Fibroblast of the aortic adventitia (primary cell): Measurements from ENCODE around the gene TUBGCP3. TPM values are rescaled to one million over a fixed set of nuclear protein-coding genes. Genes with fewer than 3 reads are reported as not detected.

Experiments
- DNase-seq: peaks from one replicate; pipeline ENCODE4 v3.0.0-alpha.2; 2010; ENCODE audit warnings: low read depth
- H3K4me3 ChIP-seq: 2 replicates; pipeline ENCODE4 v1.5.1; 2011; ENCODE audit warnings: low read depth, mild to moderate bottlenecking, control low read depth, low read length, moderate library complexity
- CTCF ChIP-seq: IDR thresholded peaks from 2 replicates; pipeline ENCODE4 v1.5.1; 2011; ENCODE audit warnings: mild to moderate bottlenecking, low read length, control low read depth, inconsistent platforms; ENCODE audit not compliant: insufficient read depth
- total RNA-seq: library from RNA; depleted of rRNA; stranded (reverse); fragments of >200 nt; gene quantifications from 2 replicates; pipeline ENCODE4 v1.2.3, GENCODE V29; 2012; ENCODE audit warnings: low replicate concordance

TUBGCP3 gene
- total RNA-seq, 1 donor: 26.8 TPM

DNA sequence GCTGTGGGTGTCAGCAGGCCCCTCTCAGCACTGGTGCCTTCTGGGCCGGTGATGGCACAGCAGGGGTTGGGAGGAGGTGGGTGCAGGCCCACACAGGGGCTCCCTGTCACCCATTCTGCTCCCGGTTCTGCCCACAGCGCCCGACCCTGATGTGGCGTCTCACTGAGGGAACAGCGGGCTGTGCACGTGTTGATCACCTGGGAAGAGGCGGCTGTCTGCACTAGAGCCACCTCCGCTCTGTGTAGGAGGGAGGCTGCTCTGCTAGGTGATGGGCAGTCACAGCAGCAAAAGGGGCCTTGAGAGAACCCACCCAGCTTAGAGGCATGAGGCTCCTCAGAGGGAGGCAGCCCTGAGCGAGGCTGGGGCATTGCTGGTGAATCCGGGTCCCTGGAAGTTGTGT lies 39.2 kb upstream of the TUBGCP3 start:
- no peak for DNase-seq
- no peak for TF ChIP-seq CTCF
- no peak overlapping the region for H3K4me3 ChIP-seq

- no peak for DNase-seq
- TF ChIP-seq CTCF: no peak
- no peak overlapping the region for H3K4me3 ChIP-seq
Measured at GRCh38 chr13:112626761-112627160, 38.8 kb upstream of the TUBGCP3 start.

DNA sequence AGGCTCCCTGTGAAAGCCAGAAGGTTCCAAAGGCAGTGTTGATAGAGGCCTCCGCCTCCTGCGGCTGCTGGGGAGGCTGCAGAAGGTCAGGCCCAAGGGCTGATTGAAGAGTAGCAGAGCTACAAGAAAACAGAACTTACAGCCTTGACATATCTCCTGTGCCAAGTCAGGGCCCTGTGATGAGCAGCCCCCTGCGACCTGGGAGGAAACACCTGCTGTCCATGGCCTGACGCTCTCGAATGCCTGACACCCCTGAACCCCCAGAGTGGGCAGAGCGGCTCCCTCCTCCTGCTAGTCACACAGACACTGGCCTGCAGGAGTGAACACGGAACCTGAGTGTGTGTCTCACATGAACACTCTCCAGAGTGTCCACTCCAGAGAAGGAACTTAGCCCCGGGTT lies 38.2 kb upstream of the TUBGCP3 start:
- DNase-seq: no peak
- H3K4me3 ChIP-seq: no peak overlapping the region
- TF ChIP-seq CTCF: no peak

GRCh38 chr13:112625698-112626097 lies 37.7 kb upstream of the TUBGCP3 start:
- H3K4me3 ChIP-seq: no peak overlapping the region
- DNase-seq: no peak
- TF ChIP-seq CTCF: no peak

DNA sequence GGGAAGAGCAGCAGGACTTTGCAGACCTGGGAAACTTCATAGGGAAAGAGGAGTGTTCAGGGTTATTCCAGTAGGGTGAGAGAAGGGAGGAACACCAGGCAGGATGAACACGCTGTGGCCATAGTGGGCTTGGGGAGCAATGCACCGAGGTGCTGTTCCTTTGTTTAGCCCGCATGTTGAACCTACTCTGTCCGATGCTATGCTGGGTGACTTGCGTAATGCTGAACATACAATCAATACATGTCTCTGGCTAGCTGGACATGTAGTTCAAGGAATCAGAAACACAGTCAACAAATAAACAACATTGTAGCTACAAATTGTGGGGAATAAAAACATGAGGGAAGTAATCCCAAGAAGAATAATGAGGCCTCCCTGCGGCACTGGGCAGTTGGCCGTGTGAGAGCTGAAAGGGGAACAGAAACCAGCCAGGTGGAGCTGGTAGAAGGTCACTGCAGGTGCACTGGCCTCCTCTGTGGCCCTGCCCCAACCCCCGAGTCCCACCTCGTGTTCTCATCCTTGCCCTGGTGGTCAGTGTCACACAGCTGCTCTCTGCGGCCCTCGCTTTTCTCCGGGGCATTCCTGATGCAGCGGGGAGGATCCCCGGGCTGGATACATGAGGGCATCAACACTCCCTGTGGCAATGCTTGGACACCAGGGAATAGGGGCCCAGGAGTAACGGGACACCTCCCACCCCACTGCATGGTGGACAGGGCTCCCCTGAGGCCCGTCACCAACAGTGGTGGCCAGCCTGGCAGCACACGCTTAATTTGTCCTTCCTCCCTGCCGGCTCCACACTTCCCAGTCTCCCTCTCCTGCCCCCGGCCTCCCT lies 36.9 kb upstream of the TUBGCP3 start:
- no peak for TF ChIP-seq CTCF
- H3K4me3 ChIP-seq: no peak overlapping the region
- no peak for DNase-seq

DNA sequence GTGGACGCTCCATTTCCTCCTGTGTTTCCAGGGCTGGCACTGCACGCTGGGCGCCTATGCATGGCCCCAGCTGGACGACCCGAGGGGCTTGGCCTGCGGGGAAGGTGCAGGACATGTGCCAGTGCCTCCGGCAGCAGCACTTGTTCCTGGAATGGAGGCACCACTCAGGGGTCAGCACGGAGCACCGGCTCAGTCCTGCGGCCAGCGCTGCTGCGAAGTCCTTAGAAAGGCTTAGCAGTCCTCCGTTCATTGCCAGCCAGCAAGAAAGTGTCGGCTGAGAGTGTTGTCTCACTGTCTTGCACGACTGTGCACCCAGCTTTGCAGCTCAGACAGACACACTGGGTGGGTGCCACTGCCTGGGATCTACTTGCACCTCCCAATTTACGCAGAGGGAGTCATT lies 36.1 kb upstream of the TUBGCP3 start:
- no peak for TF ChIP-seq CTCF
- H3K4me3 ChIP-seq: no peak overlapping the region
- no peak for DNase-seq

GRCh38 chr13:112623051-112623711 lies 35.2 kb upstream of the TUBGCP3 start:
- no peak for TF ChIP-seq CTCF
- no peak overlapping the region for H3K4me3 ChIP-seq
- DNase-seq: no peak
